ENCODE measurements around the gene SETD5. TPM values are rescaled to one million over a fixed set of nuclear protein-coding genes. Genes with fewer than 3 reads are reported as not detected.
A peak's percentile ranks its signal among the peaks of the same experiment; 100 is the strongest.

The SETD5 gene
- total RNA-seq, 1 donor from 2014 or later: 239 TPM

- intact Hi-C loops (cut with DNase I): no loop called here
- DNase-seq (ENCODE audit: low spot score in 2 of 2): no peak
- H3K36me3 ChIP-seq: no peaks in the 10 kb centered on the region
- H3K4me1 ChIP-seq: peaks cover 8 to 60% of the 10 kb centered on the region in 2 donors
- H3K4me3 ChIP-seq: no peak overlapping the region
- no peaks in the 10 kb centered on the region for H3K9me3 ChIP-seq
- H3K27ac ChIP-seq: no peak overlapping the region
- TF ChIP-seq CTCF (IDR thresholded peaks at IDR 0.05): no peak
- H3K27me3 ChIP-seq: no peaks in the 10 kb centered on the region
These were observed 10.6 kb downstream of the SETD5 start for GRCh38 chr3:9408061-9408460.

DNA sequence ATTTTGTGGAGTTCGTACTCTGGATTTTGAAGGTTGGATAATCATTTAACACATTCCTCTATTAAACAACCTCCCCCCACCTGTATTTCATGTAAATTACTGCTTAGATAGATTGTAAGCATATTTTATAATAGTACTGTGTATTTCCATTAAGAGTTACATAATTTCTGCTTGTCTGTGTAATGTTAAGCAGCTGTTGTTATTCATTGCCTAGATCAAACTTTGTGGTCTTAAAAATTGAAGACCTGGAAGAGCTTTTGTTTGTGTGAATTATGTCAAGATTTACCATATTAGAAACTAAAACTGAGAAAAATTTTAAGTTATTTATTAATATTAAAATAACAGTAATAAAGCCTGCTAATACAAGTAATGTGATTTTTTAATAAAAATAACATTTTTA lies 11.1 kb downstream of the SETD5 start:
- H3K4me1 ChIP-seq: peaks cover 3 to 60% of the 10 kb centered on the region in 2 donors
- H3K4me3 ChIP-seq: no peak overlapping the region
- no peak overlapping the region for H3K27ac ChIP-seq
- no peaks in the 10 kb centered on the region for H3K36me3 ChIP-seq
- intact Hi-C loops (cut with DNase I): no loop called here
- TF ChIP-seq CTCF (IDR thresholded peaks at IDR 0.05): no peak
- H3K9me3 ChIP-seq: no peaks in the 10 kb centered on the region
- no peaks in the 10 kb centered on the region for H3K27me3 ChIP-seq
- DNase-seq (ENCODE audit: low spot score in 2 of 2): no peak

GRCh38 chr3:9409981-9410854 lies 12.8 kb downstream of the SETD5 start:
- Histone ChIP-seq H3K9me3 (no peaks in the 10 kb centered on the region), H3K27me3 (no peaks in the 10 kb centered on the region), H3K4me3 (no peak overlapping the region), H3K27ac (peak overlapping the region; percentile 49 to 53), H3K36me3 (no peaks in the 10 kb centered on the region), H3K4me1 (peaks cover 2 to 51% of the 10 kb centered on the region in 2 donors)
- no peak for TF ChIP-seq CTCF (IDR thresholded peaks at IDR 0.05)
- intact Hi-C loops (cut with DNase I): no loop called here
- DNase-seq (ENCODE audit: low spot score in 2 of 2): no peak

DNA sequence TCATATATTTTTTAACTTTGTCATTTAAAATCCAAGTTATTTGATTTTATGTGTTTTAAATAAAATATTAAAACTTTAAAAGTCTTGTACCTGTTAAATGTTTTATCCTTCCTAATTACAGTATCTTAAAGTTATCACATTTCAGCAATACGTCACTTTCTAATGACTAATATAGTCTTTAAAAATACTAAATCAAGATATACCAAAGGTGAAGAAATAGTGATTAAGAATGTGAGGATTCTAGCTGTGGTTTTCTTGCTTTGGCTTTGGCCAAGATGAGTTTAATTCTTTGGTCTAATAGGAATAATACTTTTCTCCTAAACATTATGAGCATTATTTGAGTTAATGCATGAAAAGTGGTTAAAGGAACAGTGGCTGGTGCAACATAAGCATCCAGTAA lies 13.9 kb downstream of the SETD5 start:
- no peak for DNase-seq (ENCODE audit: low spot score in 2 of 2)
- Histone ChIP-seq H3K4me1 (peaks cover 0 to 52% of the 10 kb centered on the region in 2 donors), H3K9me3 (no peaks in the 10 kb centered on the region), H3K27ac (peak overlapping the region; percentile 49 to 53), H3K36me3 (no peaks in the 10 kb centered on the region), H3K4me3 (no peak overlapping the region), H3K27me3 (no peaks in the 10 kb centered on the region)
- no peak for TF ChIP-seq CTCF (IDR thresholded peaks at IDR 0.05)
- intact Hi-C loops (cut with DNase I): no loop called here

- no peak overlapping the region for H3K27ac ChIP-seq
- no peak for TF ChIP-seq CTCF (IDR thresholded peaks at IDR 0.05)
- intact Hi-C loops (cut with DNase I): no loop called here
These were observed 14.9 kb downstream of the SETD5 start for GRCh38 chr3:9412293-9412692.

More at GRCh38 chr3:9412293-9412692, 14.9 kb downstream of the SETD5 start:
- no peak overlapping the region for H3K4me3 ChIP-seq
- H3K9me3 ChIP-seq: no peaks in the 10 kb centered on the region
- no peaks in the 10 kb centered on the region for H3K36me3 ChIP-seq
- H3K27me3 ChIP-seq: no peaks in the 10 kb centered on the region
- H3K4me1 ChIP-seq: peaks cover 0 to 50% of the 10 kb centered on the region in 2 donors
- no peak for DNase-seq (ENCODE audit: low spot score in 2 of 2)

All from ascending aorta (tissue), 2 donors.